Left ventricle myocardium inferior (tissue), 1 donor: ENCODE results near the gene DSP. TPM values are rescaled to one million over a fixed set of nuclear protein-coding genes. Genes with fewer than 3 reads are reported as not detected.

Source experiments
- DNase-seq: peaks from one replicate; pipeline ENCODE4 v3.0.0-alpha.2; 2020
- H3K27ac ChIP-seq: fragments of 200-600 bp; replicated peaks from 2 replicates; pipeline ENCODE4 v1.8.0; 2021
- H3K27me3 ChIP-seq: fragments of 200-600 bp; 2 replicates; pipeline ENCODE4 v1.8.0; 2021; ENCODE audit warnings: low read depth
- H3K36me3 ChIP-seq: fragments of 200-600 bp; 2 replicates; pipeline ENCODE4 v1.8.0; 2021
- H3K4me1 ChIP-seq: fragments of 200-600 bp; 2 replicates; pipeline ENCODE4 v1.8.0; 2021
- H3K4me3 ChIP-seq: fragments of 200-600 bp; 2 replicates; pipeline ENCODE4 v1.8.0; 2021; ENCODE audit warnings: mild to moderate bottlenecking, moderate library complexity
- H3K9me3 ChIP-seq: fragments of 200-600 bp; replicated peaks from 2 replicates; pipeline ENCODE4 v1.8.0; 2021
- intact Hi-C: fragments of 100-400 bp; cut with micrococcal nuclease; formaldehyde crosslinking; loops from one replicate; pipeline ENCODE4 v1.11.0; 2022
- total RNA-seq: library from RNA; stranded (reverse); fragmentation: NEBNext Ultra II Directional; extraction: Animal tissue kit (Norgen Biotek cat#: 25700); gene quantifications from one replicate; pipeline ENCODE4 v1.2.1, GENCODE V29; 2021
- TF ChIP-seq, protein P1 (sequence below): fragments of 200-600 bp; IDR thresholded peaks from 2 replicates; pipeline ENCODE4 v1.8.0; 2021; ENCODE audit warnings: antibody characterized with exemption, mild to moderate bottlenecking, borderline replicate concordance
- donor health status: DM: no; HTN: yes; CAD: no; lungs with severe emphysema.

Gene DSP
- total RNA-seq, 1 donor from 2014 or later: 322 TPM

DNA sequence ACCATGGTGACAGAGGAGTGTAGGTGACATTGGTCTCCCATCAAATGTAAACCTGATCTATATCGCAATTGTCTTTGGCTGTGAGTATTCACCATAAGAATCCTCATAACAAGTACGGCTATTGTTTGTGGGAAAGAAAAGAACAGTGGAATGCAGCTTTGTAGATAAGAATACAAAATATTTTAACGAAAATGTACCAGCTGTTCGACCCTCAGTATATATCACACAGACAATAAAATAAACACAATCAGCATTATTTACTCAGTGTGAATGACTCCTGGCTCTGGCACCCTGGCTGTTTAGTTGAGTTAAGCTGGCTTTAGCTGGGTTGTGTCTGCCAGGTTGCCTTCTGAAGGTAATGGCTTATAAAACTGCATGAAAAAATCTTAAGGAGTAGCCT, 91.9 kb downstream of the DSP start:
- Histone ChIP-seq H3K27me3 (peaks cover 10% of the 10 kb centered on the region), H3K27ac (no peak overlapping the region), H3K4me1 (no peaks in the 10 kb centered on the region), H3K4me3 (no peak overlapping the region), H3K36me3 (no peaks in the 10 kb centered on the region), H3K9me3 (no peaks in the 10 kb centered on the region)
- TF ChIP-seq, protein P1, sequence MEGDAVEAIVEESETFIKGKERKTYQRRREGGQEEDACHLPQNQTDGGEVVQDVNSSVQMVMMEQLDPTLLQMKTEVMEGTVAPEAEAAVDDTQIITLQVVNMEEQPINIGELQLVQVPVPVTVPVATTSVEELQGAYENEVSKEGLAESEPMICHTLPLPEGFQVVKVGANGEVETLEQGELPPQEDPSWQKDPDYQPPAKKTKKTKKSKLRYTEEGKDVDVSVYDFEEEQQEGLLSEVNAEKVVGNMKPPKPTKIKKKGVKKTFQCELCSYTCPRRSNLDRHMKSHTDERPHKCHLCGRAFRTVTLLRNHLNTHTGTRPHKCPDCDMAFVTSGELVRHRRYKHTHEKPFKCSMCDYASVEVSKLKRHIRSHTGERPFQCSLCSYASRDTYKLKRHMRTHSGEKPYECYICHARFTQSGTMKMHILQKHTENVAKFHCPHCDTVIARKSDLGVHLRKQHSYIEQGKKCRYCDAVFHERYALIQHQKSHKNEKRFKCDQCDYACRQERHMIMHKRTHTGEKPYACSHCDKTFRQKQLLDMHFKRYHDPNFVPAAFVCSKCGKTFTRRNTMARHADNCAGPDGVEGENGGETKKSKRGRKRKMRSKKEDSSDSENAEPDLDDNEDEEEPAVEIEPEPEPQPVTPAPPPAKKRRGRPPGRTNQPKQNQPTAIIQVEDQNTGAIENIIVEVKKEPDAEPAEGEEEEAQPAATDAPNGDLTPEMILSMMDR: no peak
- no peak for DNase-seq
- intact Hi-C loops: no loop called here

GRCh38 chr6:7636151-7636550, 94.7 kb downstream of the DSP start:
- intact Hi-C loops: no loop called here
- no peaks in the 10 kb centered on the region for H3K4me1 ChIP-seq
- H3K9me3 ChIP-seq: no peaks in the 10 kb centered on the region
- no peak for DNase-seq
- no peak overlapping the region for H3K27ac ChIP-seq
- TF ChIP-seq, protein P1: no peak
- H3K4me3 ChIP-seq: no peak overlapping the region
- peaks cover 10% of the 10 kb centered on the region for H3K27me3 ChIP-seq
- H3K36me3 ChIP-seq: no peaks in the 10 kb centered on the region

Other genes starting within 250 kb of the DSP start
- 53.4 TPM for gene SSR1, start 228.5 kb upstream of the DSP start, total RNA-seq
- not detected for gene CAGE1, start 151.9 kb upstream of the DSP start, total RNA-seq
- gene RIOK1, start 151.9 kb upstream of the DSP start, total RNA-seq: 11.5 TPM
- 13.8 TPM for gene SNRNP48, start 48.5 kb downstream of the DSP start, total RNA-seq
- 5.2 TPM for gene BMP6, start 184.4 kb downstream of the DSP start, total RNA-seq